ENCODE data around the gene DEPDC5.

The DEPDC5 gene

GRCh38 chr22:31950226-31950625 is 196.4 kb downstream of the DEPDC5 start:
- no peak for DNase-seq (ENCODE audit: low read depth)

- no peak for DNase-seq (ENCODE audit: low read depth)
Observed at GRCh38 chr22:31951194-31952093, 197.6 kb downstream of the DEPDC5 start.

- DNase-seq (ENCODE audit: low read depth) = no peak
Observed at GRCh38 chr22:31952094-31952401, 198.2 kb downstream of the DEPDC5 start.

GRCh38 chr22:31952472-31952871 is 198.7 kb downstream of the DEPDC5 start:
- DNase-seq (ENCODE audit: low read depth) = no peak

GRCh38 chr22:31953261-31953660 is 199.4 kb downstream of the DEPDC5 start:
- DNase-seq (ENCODE audit: low read depth) = no peak

GRCh38 chr22:31954535-31955523 is 201.0 kb downstream of the DEPDC5 start:
- DNase-seq (ENCODE audit: low read depth) = no peak

- no peak for DNase-seq (ENCODE audit: low read depth)
Observed at GRCh38 chr22:31956360-31956759, 202.5 kb downstream of the DEPDC5 start.

Data from activated T-helper 1 cell treated with Interleukin-2 at 50 U/mL for 16 hours (primary cell).